ENCODE data around the gene FCHO2. TPM values are rescaled to one million over a fixed set of nuclear protein-coding genes. Genes with fewer than 3 reads are reported as not detected.

The FCHO2 gene
- total RNA-seq, 6 experiments from 2014 or later: 11.7 to 22.8 (median 14.8) TPM

DNA sequence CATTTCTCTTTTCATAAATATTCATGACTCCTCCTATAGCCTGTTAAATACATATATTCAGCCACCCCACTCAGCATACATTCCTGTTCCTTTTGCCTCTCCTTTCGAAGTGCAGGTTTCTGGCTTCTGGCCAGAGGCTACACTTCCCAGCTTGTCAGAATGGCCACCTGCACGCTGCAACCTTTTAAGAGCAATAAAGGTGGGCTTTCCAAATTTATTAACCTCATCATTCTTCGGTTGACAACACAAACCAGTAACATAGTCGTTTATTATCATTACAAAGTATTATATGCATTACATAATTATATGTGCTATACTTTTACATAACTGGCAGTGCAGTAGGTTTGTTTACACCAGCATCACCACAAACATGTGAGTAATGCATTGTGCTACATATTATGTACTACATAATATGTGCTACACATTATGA lies 148.0 kb downstream of the FCHO2 start:
- Histone ChIP-seq H3K36me3 (no peaks in the 10 kb centered on the region), H3K27ac (no peak overlapping the region), H3K27me3 (no peaks in the 10 kb centered on the region), H3K4me1 (no peaks in the 10 kb centered on the region), H3K9me3 (no peaks in the 10 kb centered on the region), H3K4me3 (no peak overlapping the region)
- intact Hi-C loops (cut with DNase I): no loop called here
- 86% methylated on average over 4 of the region's 4 CpGs for WGBS (ENCODE audit: insufficient coverage, low coverage, low lambda C conversion rate, missing lambda C conversion rate)
- DNase-seq: no peak
- ATAC-seq: no peak
- TF ChIP-seq, protein P1, sequence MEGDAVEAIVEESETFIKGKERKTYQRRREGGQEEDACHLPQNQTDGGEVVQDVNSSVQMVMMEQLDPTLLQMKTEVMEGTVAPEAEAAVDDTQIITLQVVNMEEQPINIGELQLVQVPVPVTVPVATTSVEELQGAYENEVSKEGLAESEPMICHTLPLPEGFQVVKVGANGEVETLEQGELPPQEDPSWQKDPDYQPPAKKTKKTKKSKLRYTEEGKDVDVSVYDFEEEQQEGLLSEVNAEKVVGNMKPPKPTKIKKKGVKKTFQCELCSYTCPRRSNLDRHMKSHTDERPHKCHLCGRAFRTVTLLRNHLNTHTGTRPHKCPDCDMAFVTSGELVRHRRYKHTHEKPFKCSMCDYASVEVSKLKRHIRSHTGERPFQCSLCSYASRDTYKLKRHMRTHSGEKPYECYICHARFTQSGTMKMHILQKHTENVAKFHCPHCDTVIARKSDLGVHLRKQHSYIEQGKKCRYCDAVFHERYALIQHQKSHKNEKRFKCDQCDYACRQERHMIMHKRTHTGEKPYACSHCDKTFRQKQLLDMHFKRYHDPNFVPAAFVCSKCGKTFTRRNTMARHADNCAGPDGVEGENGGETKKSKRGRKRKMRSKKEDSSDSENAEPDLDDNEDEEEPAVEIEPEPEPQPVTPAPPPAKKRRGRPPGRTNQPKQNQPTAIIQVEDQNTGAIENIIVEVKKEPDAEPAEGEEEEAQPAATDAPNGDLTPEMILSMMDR (IDR thresholded peaks at IDR 0.05): no peak
- TF ChIP-seq POLR2A (IDR thresholded peaks at IDR 0.05): no peak

DNA sequence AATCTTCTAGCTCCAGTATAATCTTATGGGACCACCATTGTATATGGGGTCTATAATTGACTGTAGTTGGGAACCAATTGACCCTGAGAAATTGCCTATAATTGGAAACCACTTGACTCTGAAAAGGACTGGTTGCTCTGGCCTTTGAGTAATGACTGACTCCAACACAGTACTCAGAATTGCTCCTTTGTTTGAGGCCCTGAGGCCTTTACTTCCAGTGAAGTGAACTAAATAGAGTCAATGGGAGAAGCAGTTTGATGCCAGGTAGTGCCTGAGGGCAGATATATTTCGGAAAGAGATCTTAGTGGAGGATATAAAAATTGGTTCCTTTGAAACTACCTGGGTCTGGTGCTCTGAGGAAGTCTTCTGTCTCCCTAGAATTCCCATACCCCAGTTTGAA lies 148.5 kb downstream of the FCHO2 start:
- H3K27ac ChIP-seq: no peak overlapping the region
- DNase-seq (no peak), ATAC-seq (no peak)
- 80% methylated on average over 1 of the region's 1 CpG for WGBS (ENCODE audit: insufficient coverage, low coverage, low lambda C conversion rate, missing lambda C conversion rate)
- H3K9me3 ChIP-seq: no peaks in the 10 kb centered on the region
- H3K36me3 ChIP-seq: no peaks in the 10 kb centered on the region
- TF ChIP-seq, protein P1 (IDR thresholded peaks at IDR 0.05): no peak
- TF ChIP-seq POLR2A (IDR thresholded peaks at IDR 0.05): no peak
- H3K4me3 ChIP-seq: no peak overlapping the region
- no peaks in the 10 kb centered on the region for H3K27me3 ChIP-seq
- no peaks in the 10 kb centered on the region for H3K4me1 ChIP-seq
- intact Hi-C loops (cut with DNase I): no loop called here

DNA sequence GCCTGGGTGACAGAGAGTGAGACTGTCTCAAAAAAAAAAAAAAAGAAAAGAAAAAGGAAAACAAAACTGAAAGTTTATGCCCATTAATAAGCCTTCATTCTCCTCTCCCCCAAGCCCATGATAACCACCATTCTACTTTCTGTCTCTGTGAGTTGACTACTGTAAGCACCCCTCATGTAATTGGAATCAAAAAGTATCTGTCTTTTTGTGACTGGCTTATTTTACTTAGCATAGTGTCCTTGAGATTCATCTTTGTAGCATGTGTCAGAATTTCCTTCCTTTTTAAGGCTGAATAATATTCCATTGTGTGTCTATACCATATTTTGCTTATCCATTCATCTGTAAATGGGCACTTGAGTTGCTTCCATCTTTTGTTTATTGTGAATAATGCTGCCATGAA lies 150.5 kb downstream of the FCHO2 start:
- Histone ChIP-seq H3K27ac (no peak overlapping the region), H3K4me3 (no peak overlapping the region), H3K4me1 (no peaks in the 10 kb centered on the region), H3K27me3 (no peaks in the 10 kb centered on the region), H3K36me3 (no peaks in the 10 kb centered on the region), H3K9me3 (no peaks in the 10 kb centered on the region)
- no peak for DNase-seq
- TF ChIP-seq POLR2A (IDR thresholded peaks at IDR 0.05): no peak
- TF ChIP-seq, protein P1 (IDR thresholded peaks at IDR 0.05): no peak
- no peak for ATAC-seq
- intact Hi-C loops (cut with DNase I): no loop called here

DNA sequence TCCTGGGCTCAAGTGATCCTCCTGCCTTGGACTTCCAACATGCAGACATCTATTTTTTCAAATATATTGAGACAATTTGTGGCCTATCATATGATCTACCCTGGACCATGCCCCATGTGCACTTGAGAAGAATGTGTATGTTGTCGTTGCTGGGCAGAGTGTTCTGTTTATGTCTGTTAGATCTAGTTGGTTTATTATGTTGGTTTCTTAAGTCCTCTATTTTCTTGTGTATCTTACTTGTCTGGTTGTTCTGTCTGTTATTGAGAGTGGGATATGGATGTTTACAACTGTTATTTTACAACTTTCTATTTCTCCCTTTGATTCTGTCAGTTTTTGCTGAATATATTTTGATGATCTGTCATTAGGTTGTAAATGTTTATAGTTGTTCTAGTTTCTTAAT lies 154.3 kb downstream of the FCHO2 start:
- DNase-seq (no peak), ATAC-seq (no peak)
- Histone ChIP-seq H3K27ac (no peak overlapping the region), H3K4me1 (no peaks in the 10 kb centered on the region), H3K4me3 (no peak overlapping the region), H3K36me3 (no peaks in the 10 kb centered on the region), H3K27me3 (no peaks in the 10 kb centered on the region), H3K9me3 (no peaks in the 10 kb centered on the region)
- WGBS (ENCODE audit: insufficient coverage, low coverage, low lambda C conversion rate, missing lambda C conversion rate): 80% methylated on average over 1 of the region's 1 CpG
- intact Hi-C loops (cut with DNase I): no loop called here
- no peak for TF ChIP-seq POLR2A (IDR thresholded peaks at IDR 0.05)
- TF ChIP-seq, protein P1 (IDR thresholded peaks at IDR 0.05): no peak

DNA sequence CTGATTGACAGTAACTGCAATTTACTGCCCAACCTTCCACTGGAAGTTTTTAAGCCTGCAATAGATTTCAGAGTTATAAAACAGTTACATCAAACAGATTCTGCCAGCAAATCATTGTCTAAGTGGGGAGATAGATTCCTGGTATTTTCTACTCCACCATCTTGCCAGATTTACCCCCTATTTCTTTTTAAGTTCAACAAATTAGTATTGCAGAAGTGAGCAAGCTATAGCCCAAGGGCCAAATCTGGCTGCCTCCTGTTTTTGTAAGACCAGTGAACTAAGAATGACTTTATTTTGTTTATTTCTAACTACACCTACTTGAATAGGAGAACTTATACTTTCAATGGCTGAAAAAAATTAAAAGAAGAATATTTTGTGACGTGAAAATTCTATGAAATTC lies 155.7 kb downstream of the FCHO2 start:
- H3K4me3 ChIP-seq: no peak overlapping the region
- no peaks in the 10 kb centered on the region for H3K4me1 ChIP-seq
- no peak for DNase-seq
- no peaks in the 10 kb centered on the region for H3K36me3 ChIP-seq
- H3K9me3 ChIP-seq: no peaks in the 10 kb centered on the region
- intact Hi-C loops (cut with DNase I): no loop called here
- 83% methylated on average over 1 of the region's 1 CpG for WGBS (ENCODE audit: insufficient coverage, low coverage, low lambda C conversion rate, missing lambda C conversion rate)
- ATAC-seq: no peak
- no peaks in the 10 kb centered on the region for H3K27me3 ChIP-seq
- TF ChIP-seq POLR2A (IDR thresholded peaks at IDR 0.05): no peak
- TF ChIP-seq, protein P1 (IDR thresholded peaks at IDR 0.05): no peak
- H3K27ac ChIP-seq: no peak overlapping the region
